D721Med (cell line): ENCODE data around the gene TOX2.

Experiments used
- DNase-seq: peaks from one replicate; pipeline ENCODE4 v3.0.0; 2011; ENCODE audit warnings: low spot score; ENCODE audit not compliant: insufficient read length
- FAIRE-seq: peaks from 2 replicates; lab custom pipeline; 2011; peaks lifted over from hg19 to GRCh38; lab: Jason Lieb, UNC
- CTCF ChIP-seq: IDR thresholded peaks from 2 replicates; pipeline ENCODE4 v1.5.1; 2012; ENCODE audit warnings: mild to moderate bottlenecking, control low read depth; ENCODE audit not compliant: insufficient read depth; ENCODE audit errors: missing control alignments

Gene TOX2

GRCh38 chr20:43988451-43988850, 73.8 kb downstream of the TOX2 start:
- FAIRE-seq (no peak), DNase-seq (no peak)
- TF ChIP-seq CTCF = no peak

GRCh38 chr20:43988867-43989266, 74.2 kb downstream of the TOX2 start:
- FAIRE-seq (no peak), DNase-seq (no peak)
- TF ChIP-seq CTCF = no peak

DNA sequence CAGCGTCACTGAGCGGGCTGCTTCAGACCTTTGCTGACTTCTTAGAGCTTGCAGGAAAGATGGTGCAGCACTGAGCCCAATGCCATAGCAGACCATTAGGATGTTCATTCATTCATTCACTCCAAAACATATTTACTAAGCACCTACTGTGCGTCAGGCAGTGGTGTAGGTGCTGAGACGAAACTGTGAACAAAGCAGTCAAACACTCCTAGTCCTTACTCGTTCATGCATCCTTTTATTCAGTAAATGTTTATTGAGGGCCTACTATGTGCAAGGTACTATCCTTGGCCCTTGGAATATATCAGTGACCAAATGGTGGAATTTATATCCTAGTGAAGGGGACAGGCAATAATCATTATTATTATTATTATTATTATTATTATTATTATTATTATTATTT, 76.6 kb downstream of the TOX2 start:
- DNase-seq (no peak), FAIRE-seq (no peak)
- TF ChIP-seq CTCF = no peak

DNA sequence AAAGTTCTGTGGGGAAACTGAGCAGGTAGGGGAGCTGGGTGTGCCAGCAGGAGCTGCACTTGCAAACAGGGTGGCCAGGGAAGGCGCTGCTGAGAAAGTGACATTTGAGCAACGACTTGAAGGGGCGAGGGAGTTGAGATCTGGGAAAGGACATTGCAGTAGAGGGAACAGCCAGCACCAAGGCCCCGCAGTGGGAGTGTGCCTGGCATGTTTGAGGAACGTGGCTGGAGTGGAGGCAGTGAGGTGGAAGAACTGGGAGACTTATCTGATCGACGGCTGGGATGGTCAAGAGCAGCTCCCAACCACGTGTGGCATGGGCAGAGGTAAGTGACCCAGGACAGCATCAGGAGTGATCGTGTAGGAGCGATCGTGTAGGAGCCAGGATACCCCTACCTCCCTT, 77.3 kb downstream of the TOX2 start:
- no peak for TF ChIP-seq CTCF
- FAIRE-seq = no peak
- DNase-seq = no peak

GRCh38 chr20:43992885-43993284, 78.2 kb downstream of the TOX2 start:
- no peak for FAIRE-seq
- DNase-seq = no peak
- TF ChIP-seq CTCF = no peak

- FAIRE-seq (no peak), DNase-seq (no peak)
- TF ChIP-seq CTCF = no peak
Measured at GRCh38 chr20:43993560-43993959, 78.9 kb downstream of the TOX2 start.

- TF ChIP-seq CTCF = no peak
- DNase-seq (no peak), FAIRE-seq (no peak)
Measured at GRCh38 chr20:43994486-43995100, 79.9 kb downstream of the TOX2 start.
